Stimulated activated CD8-positive, alpha-beta memory T cell treated with anti-CD3 and anti-CD28 coated beads, Interleukin-12 subunit alpha, Interleukin-12 subunit beta, amount 100 ng/mL, for 1 hour (primary cell): ENCODE data around the gene MOB3A.
"Not testable (repeated sequence)": the region's sequence is repeated elsewhere in the genome, so short reads cannot be mapped to it uniquely, and the experiment has no call there.

Source experiments
- DNase-seq: peaks from one replicate; pipeline ENCODE4 v3.0.0-alpha.2; 2020; ENCODE audit warnings: low read depth

The MOB3A gene

GRCh38 chr19:2034253-2034652, 61.9 kb downstream of the MOB3A start:
- DNase-seq: not testable (repeated sequence)

- no peak for DNase-seq
Observed at GRCh38 chr19:2033825-2034159, 62.3 kb downstream of the MOB3A start.

- no peak for DNase-seq
Observed at GRCh38 chr19:2033115-2033824, 62.9 kb downstream of the MOB3A start.

GRCh38 chr19:2032296-2032941, 63.7 kb downstream of the MOB3A start:
- DNase-seq: no peak

- DNase-seq: no peak
Observed at GRCh38 chr19:2027361-2027760, 68.8 kb downstream of the MOB3A start.

GRCh38 chr19:2026770-2027169, 69.4 kb downstream of the MOB3A start:
- no peak for DNase-seq

- no peak for DNase-seq
Observed at GRCh38 chr19:2022289-2022688, 73.8 kb downstream of the MOB3A start.

- no peak for DNase-seq
Observed at GRCh38 chr19:2021453-2022140, 74.5 kb downstream of the MOB3A start.
